HCT116 (cell line): ENCODE data around the gene CUX1. TPM values are rescaled to one million over a fixed set of nuclear protein-coding genes. Genes with fewer than 3 reads are reported as not detected.

Experiments used
- ATAC-seq: fragments of 200-7000 bp; cut with Tn5 transposase; 2 replicates; pipeline ENCODE4 v1.9.1; 2020; ENCODE audit warnings: mild to moderate bottlenecking, moderate library complexity
- BruUV-seq: library from RNA; stranded (reverse); fragments of 400-500 nt; replicated peaks from 2 replicates; lab custom pipeline; 2021; lab: Mats Ljungman, UMichigan
- CTCF ChIA-PET: fragments of 300-600 bp; sonication (Branson Sonifier 250); formaldehyde crosslinking; loops from one replicate; lab custom pipeline; 2021; ENCODE audit warnings: antibody characterized with exemption; lab: Charles Lee
- POLR2A ChIA-PET: fragments of 300-600, 350-600 bp; sonication (Branson Sonifier 250); formaldehyde crosslinking; loops from one replicate; lab custom pipeline; 2021; ENCODE audit warnings: antibody characterized with exemption; lab: Charles Lee
- RAD21 ChIA-PET, 2 experiments: fragments of 300-600 bp; sonication (Branson Sonifier 250); formaldehyde crosslinking; loops; one replicate each; lab custom pipeline; 2023; ENCODE audit warnings: low total read pairs in 2 of 2; ENCODE audit not compliant: uncharacterized antibody in 2 of 2, unreplicated experiment in 2 of 2, low non-redundant PET in 1 of 2; lab: Charles Lee
- DNase-seq: peaks from one replicate; pipeline ENCODE4 v3.0.0-alpha.2; 2010; ENCODE audit warnings: low read depth, low spot score
- H2AFZ ChIP-seq: fragments of 200-600 bp; shearing (Covaris generic), sonication (generic); 2 replicates; pipeline ENCODE4 v1.6.1; 2017; ENCODE audit warnings: low read depth, mixed run types, mixed read lengths, antibody characterized with exemption, low read length; ENCODE audit not compliant: poor library complexity, severe bottlenecking
- H3K27ac ChIP-seq: 2 replicates; pipeline ENCODE4 v1.5.1; 2012; ENCODE audit warnings: low read depth, low read length
- H3K27me3 ChIP-seq: fragments of 200-600 bp; sonication (generic); 2 replicates; pipeline ENCODE4 v1.6.1; 2016; ENCODE audit warnings: mixed run types, low read length, mixed read lengths; ENCODE audit not compliant: insufficient read depth
- H3K36me3 ChIP-seq, 2 experiments: fragments of 200-500 bp in 1 of 2; fragments of 200-600 bp in 1 of 2; sonication (Bioruptor generic) in 1 of 2; sonication (generic) in 1 of 2; 2 replicates each; pipeline versions ENCODE4 v1.5.1 to v1.6.1; 2014 to 2016; ENCODE audit warnings: low read length in 2 of 2, inconsistent platforms in 1 of 2, mixed read lengths in 1 of 2, mixed run types in 1 of 2; ENCODE audit not compliant: insufficient read depth in 2 of 2, control insufficient read depth in 1 of 2
- H3K4me1 ChIP-seq, 2 experiments: fragments of 200-600 bp in 1 of 2; sonication (generic) in 1 of 2; 2 replicates each; pipeline versions ENCODE4 v1.5.1 to v1.6.1; 2012 to 2017; ENCODE audit warnings: low read length in 2 of 2, inconsistent platforms in 1 of 2, mild to moderate bottlenecking in 1 of 2, mixed read lengths in 1 of 2, mixed run types in 1 of 2, moderate library complexity in 1 of 2; ENCODE audit not compliant: insufficient read depth in 2 of 2, control insufficient read depth in 1 of 2
- H3K4me2 ChIP-seq: fragments of 200-600 bp; sonication (generic); 2 replicates; pipeline ENCODE4 v1.6.1; 2017; ENCODE audit warnings: mixed run types, low read length, mixed read lengths
- H3K4me3 ChIP-seq, 2 experiments: fragments of 200-600 bp in 1 of 2; sonication (generic) in 1 of 2; replicated peaks in 1 of 2; 2 replicates each; pipeline ENCODE4 v1.5.1; 2011 to 2016; ENCODE audit warnings: low read length in 2 of 2, control low read depth in 1 of 2, low read depth in 1 of 2, mild to moderate bottlenecking in 1 of 2, mixed read lengths in 1 of 2, mixed run types in 1 of 2
- H3K79me2 ChIP-seq: fragments of 200-600 bp; sonication (generic); 2 replicates; pipeline ENCODE4 v1.6.1; 2017; ENCODE audit warnings: mild to moderate bottlenecking, mixed run types, low read length, moderate library complexity, mixed read lengths; ENCODE audit not compliant: insufficient read depth
- H3K9ac ChIP-seq: fragments of 200-600 bp; sonication (generic); 2 replicates; pipeline ENCODE4 v1.6.1; 2016; ENCODE audit warnings: low read length, mixed read lengths
- H3K9me2 ChIP-seq: fragments of 200-600 bp; sonication (generic), shearing (Covaris generic); 2 replicates; pipeline ENCODE4 v1.6.1; 2017; ENCODE audit warnings: mixed run types, mild to moderate bottlenecking, moderate library complexity; ENCODE audit not compliant: insufficient read depth
- H3K9me3 ChIP-seq, 2 experiments: fragments of 200-500 bp in 1 of 2; fragments of 200-600 bp in 1 of 2; sonication (Bioruptor generic) in 1 of 2; sonication (generic) in 1 of 2; 2 replicates each; pipeline ENCODE4 v1.6.1; 2014 to 2017; ENCODE audit warnings: low read length in 2 of 2, mixed read lengths in 2 of 2, inconsistent platforms in 1 of 2, low read depth in 1 of 2, mild to moderate bottlenecking in 1 of 2, mixed run types in 1 of 2, moderate library complexity in 1 of 2; ENCODE audit not compliant: control insufficient read depth in 1 of 2, insufficient read depth in 1 of 2
- H4K20me1 ChIP-seq: fragments of 200-600 bp; sonication (generic), shearing (Covaris generic); 2 replicates; pipeline ENCODE4 v1.6.1; 2017; ENCODE audit warnings: mixed run types, mild to moderate bottlenecking, moderate library complexity; ENCODE audit not compliant: insufficient read depth
- CEBPB ChIP-seq: IDR thresholded peaks from 2 replicates; pipeline ENCODE4 v1.6.1; 2012; ENCODE audit warnings: low read depth
- EGR1 ChIP-seq: IDR thresholded peaks from 2 replicates; pipeline ENCODE4 v1.6.1; 2012; ENCODE audit warnings: low read depth
- ELF1 ChIP-seq: IDR thresholded peaks from 2 replicates; pipeline ENCODE4 v1.6.1; 2012; ENCODE audit warnings: low read depth, borderline replicate concordance
- POLR2AphosphoS5 ChIP-seq: IDR thresholded peaks from 2 replicates; pipeline ENCODE4 v1.6.1; 2011; ENCODE audit warnings: mild to moderate bottlenecking, low read depth, low read length, moderate library complexity
- ZNF274 ChIP-seq: fragments of 200-500 bp; sonication (Bioruptor generic); IDR thresholded peaks from 2 replicates; pipeline ENCODE4 v1.6.1; 2014; ENCODE audit warnings: mild to moderate bottlenecking, low read depth, low read length, inconsistent platforms
- intact Hi-C: fragments of 100-400 bp; cut with micrococcal nuclease; formaldehyde crosslinking; loops from 2 replicates; pipeline ENCODE4 v1.10.0; 2022
- total RNA-seq: library from RNA; stranded (reverse); gene quantifications from one replicate; pipeline ENCODE4 v1.2.1, GENCODE V29; 2021; ENCODE audit not compliant: unreplicated experiment
- TF ChIP-seq, protein P1 (sequence below): IDR thresholded peaks from 2 replicates; pipeline ENCODE4 v1.6.1; 2011; ENCODE audit warnings: mild to moderate bottlenecking, low read length, moderate library complexity; ENCODE audit not compliant: insufficient replicate concordance; ENCODE audit errors: extremely low read depth
- TF ChIP-seq, protein P2 (sequence below): IDR thresholded peaks from 2 replicates; pipeline ENCODE4 v1.6.1; 2012
- TF ChIP-seq, protein P3 (sequence below), 3 experiments: fragments of 200-600 bp in 1 of 3; sonication (generic) in 1 of 3; IDR thresholded peaks in 2 of 3; conservative IDR thresholded peaks in 1 of 3; 2 replicates each; pipeline ENCODE4 v1.5.1; 2012 to 2017; ENCODE audit warnings: low read depth in 2 of 3, low read length in 2 of 3, antibody characterized with exemption in 1 of 3, borderline replicate concordance in 1 of 3, control low read depth in 1 of 3, mild to moderate bottlenecking in 1 of 3, mixed read lengths in 1 of 3, mixed run types in 1 of 3, moderate library complexity in 1 of 3; ENCODE audit not compliant: insufficient read depth in 1 of 3
- TF ChIP-seq, protein P4 (sequence below): IDR thresholded peaks from 2 replicates; pipeline ENCODE4 v1.6.1; 2012; ENCODE audit warnings: low read depth

CUX1 gene
- total RNA-seq, 1 experiment from 2014 or later: 68.9 TPM

DNA sequence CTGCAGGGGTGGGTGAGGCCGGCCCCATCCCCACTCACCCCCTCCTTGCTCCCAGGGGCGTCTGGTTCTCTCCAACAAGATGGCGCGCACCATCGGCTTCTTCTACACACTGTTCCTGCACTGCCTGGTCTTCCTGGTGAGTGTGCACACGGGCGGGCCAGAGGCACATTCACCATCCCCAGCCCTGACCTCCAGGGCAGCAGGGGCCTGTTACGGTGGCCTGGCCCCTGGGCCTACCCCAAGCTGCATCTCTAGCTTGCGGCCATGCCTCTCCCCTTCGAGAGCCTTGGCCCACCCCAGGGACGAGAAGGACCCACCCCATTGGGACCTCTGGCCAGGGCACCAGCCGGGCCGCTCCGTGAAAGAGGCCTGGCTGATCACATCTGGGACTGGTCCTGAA is 464.4 kb downstream of the CUX1 start:
- TF ChIP-seq POLR2AphosphoS5 (no peak), EGR1 (no peak), ZNF274 (no peak), CEBPB (no peak), ELF1 (no peak)
- TF ChIP-seq, protein P1, sequence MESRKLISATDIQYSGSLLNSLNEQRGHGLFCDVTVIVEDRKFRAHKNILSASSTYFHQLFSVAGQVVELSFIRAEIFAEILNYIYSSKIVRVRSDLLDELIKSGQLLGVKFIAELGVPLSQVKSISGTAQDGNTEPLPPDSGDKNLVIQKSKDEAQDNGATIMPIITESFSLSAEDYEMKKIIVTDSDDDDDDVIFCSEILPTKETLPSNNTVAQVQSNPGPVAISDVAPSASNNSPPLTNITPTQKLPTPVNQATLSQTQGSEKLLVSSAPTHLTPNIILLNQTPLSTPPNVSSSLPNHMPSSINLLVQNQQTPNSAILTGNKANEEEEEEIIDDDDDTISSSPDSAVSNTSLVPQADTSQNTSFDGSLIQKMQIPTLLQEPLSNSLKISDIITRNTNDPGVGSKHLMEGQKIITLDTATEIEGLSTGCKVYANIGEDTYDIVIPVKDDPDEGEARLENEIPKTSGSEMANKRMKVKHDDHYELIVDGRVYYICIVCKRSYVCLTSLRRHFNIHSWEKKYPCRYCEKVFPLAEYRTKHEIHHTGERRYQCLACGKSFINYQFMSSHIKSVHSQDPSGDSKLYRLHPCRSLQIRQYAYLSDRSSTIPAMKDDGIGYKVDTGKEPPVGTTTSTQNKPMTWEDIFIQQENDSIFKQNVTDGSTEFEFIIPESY: no peak
- TF ChIP-seq, protein P2, sequence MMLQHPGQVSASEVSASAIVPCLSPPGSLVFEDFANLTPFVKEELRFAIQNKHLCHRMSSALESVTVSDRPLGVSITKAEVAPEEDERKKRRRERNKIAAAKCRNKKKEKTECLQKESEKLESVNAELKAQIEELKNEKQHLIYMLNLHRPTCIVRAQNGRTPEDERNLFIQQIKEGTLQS: no peak
- TF ChIP-seq, protein P3, sequence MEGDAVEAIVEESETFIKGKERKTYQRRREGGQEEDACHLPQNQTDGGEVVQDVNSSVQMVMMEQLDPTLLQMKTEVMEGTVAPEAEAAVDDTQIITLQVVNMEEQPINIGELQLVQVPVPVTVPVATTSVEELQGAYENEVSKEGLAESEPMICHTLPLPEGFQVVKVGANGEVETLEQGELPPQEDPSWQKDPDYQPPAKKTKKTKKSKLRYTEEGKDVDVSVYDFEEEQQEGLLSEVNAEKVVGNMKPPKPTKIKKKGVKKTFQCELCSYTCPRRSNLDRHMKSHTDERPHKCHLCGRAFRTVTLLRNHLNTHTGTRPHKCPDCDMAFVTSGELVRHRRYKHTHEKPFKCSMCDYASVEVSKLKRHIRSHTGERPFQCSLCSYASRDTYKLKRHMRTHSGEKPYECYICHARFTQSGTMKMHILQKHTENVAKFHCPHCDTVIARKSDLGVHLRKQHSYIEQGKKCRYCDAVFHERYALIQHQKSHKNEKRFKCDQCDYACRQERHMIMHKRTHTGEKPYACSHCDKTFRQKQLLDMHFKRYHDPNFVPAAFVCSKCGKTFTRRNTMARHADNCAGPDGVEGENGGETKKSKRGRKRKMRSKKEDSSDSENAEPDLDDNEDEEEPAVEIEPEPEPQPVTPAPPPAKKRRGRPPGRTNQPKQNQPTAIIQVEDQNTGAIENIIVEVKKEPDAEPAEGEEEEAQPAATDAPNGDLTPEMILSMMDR (IDR thresholded peaks at IDR 0.05 in 2 of 3, conservative IDR thresholded peaks at IDR 0.05 in 1 of 3; ENCODE audit: borderline replicate concordance in 1 of 3, insufficient read depth in 1 of 3, low read depth in 2 of 3, low read length in 2 of 3): no peak
- TF ChIP-seq, protein P4, sequence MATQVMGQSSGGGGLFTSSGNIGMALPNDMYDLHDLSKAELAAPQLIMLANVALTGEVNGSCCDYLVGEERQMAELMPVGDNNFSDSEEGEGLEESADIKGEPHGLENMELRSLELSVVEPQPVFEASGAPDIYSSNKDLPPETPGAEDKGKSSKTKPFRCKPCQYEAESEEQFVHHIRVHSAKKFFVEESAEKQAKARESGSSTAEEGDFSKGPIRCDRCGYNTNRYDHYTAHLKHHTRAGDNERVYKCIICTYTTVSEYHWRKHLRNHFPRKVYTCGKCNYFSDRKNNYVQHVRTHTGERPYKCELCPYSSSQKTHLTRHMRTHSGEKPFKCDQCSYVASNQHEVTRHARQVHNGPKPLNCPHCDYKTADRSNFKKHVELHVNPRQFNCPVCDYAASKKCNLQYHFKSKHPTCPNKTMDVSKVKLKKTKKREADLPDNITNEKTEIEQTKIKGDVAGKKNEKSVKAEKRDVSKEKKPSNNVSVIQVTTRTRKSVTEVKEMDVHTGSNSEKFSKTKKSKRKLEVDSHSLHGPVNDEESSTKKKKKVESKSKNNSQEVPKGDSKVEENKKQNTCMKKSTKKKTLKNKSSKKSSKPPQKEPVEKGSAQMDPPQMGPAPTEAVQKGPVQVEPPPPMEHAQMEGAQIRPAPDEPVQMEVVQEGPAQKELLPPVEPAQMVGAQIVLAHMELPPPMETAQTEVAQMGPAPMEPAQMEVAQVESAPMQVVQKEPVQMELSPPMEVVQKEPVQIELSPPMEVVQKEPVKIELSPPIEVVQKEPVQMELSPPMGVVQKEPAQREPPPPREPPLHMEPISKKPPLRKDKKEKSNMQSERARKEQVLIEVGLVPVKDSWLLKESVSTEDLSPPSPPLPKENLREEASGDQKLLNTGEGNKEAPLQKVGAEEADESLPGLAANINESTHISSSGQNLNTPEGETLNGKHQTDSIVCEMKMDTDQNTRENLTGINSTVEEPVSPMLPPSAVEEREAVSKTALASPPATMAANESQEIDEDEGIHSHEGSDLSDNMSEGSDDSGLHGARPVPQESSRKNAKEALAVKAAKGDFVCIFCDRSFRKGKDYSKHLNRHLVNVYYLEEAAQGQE: no peak
- TF ChIP-seq, all 23 proteins: peak for 0
- no peak overlapping the region for H3K9ac ChIP-seq
- no peak overlapping the region for H3K4me2 ChIP-seq
- H3K9me3 ChIP-seq: no peaks in the 10 kb centered on the region
- H3K79me2 ChIP-seq: no peaks in the 10 kb centered on the region
- H3K4me3 ChIP-seq: no peak overlapping the region
- BruUV-seq: no TSS peak
- H3K27ac ChIP-seq: no peak overlapping the region
- ChIA-PET RAD21 (no interaction called here), POLR2A (no interaction called here), CTCF (no interaction called here)
- intact Hi-C loops: no loop called here
- no peaks in the 10 kb centered on the region for H4K20me1 ChIP-seq
- no peaks in the 10 kb centered on the region for H3K9me2 ChIP-seq
- H3K36me3 ChIP-seq: no peaks in the 10 kb centered on the region
- peaks cover 4 to 13% of the 10 kb centered on the region in 2 experiments; a peak in 3 of 4 replicates for H3K4me1 ChIP-seq
- ATAC-seq (no peak), DNase-seq (no peak)
- H3K27me3 ChIP-seq: no peaks in the 10 kb centered on the region
- H2AFZ ChIP-seq: no peak overlapping the region
